ENCODE measurements around the gene CDH20. TPM values are rescaled to one million over a fixed set of nuclear protein-coding genes. Genes with fewer than 3 reads are reported as not detected.
A peak's percentile ranks its signal among the peaks of the same experiment; 100 is the strongest.

The CDH20 gene
- total RNA-seq, 1 donor from 2014 or later = 0.24 TPM

- Histone ChIP-seq H3K9me3 (no peaks in the 10 kb centered on the region), H3K4me3 (no peak overlapping the region), H3K27me3 (ENCODE audit: low read depth) (no peaks in the 10 kb centered on the region), H3K36me3 (no peaks in the 10 kb centered on the region), H3K4me1 (peaks cover 8% of the 10 kb centered on the region), H3K27ac (no peak overlapping the region)
- DNase-seq = no peak
- TF ChIP-seq CTCF (IDR thresholded peaks at IDR 0.05) = no peak
- intact Hi-C loops (cut with DNase I) = no loop called here
- ATAC-seq = no peak
These were observed 213.4 kb downstream of the CDH20 start for GRCh38 chr18:61546590-61546989.

- TF ChIP-seq CTCF (IDR thresholded peaks at IDR 0.05) = no peak
- H3K9me3 ChIP-seq = no peaks in the 10 kb centered on the region
- no peaks in the 10 kb centered on the region for H3K27me3 ChIP-seq (ENCODE audit: low read depth)
- DNase-seq (no peak), ATAC-seq (no peak)
- H3K27ac ChIP-seq = no peak overlapping the region
- H3K36me3 ChIP-seq = no peaks in the 10 kb centered on the region
- intact Hi-C loops (cut with DNase I) = no loop called here
- H3K4me3 ChIP-seq = no peak overlapping the region
- H3K4me1 ChIP-seq = peaks cover 8% of the 10 kb centered on the region
These were observed 216.2 kb downstream of the CDH20 start for GRCh38 chr18:61549416-61549815.

- intact Hi-C loops (cut with DNase I) = no loop called here
These were observed 216.7 kb downstream of the CDH20 start for GRCh38 chr18:61549889-61550288.

GRCh38 chr18:61551586-61551985, 218.4 kb downstream of the CDH20 start:
- intact Hi-C loops (cut with DNase I) = no loop called here
- ATAC-seq = peak; percentile 61 to 77

More at GRCh38 chr18:61549889-61550288, 216.7 kb downstream of the CDH20 start:
- Histone ChIP-seq H3K27me3 (ENCODE audit: low read depth) (no peaks in the 10 kb centered on the region), H3K4me3 (no peak overlapping the region), H3K9me3 (no peaks in the 10 kb centered on the region), H3K27ac (no peak overlapping the region), H3K36me3 (no peaks in the 10 kb centered on the region), H3K4me1 (peaks cover 8% of the 10 kb centered on the region)
- ATAC-seq = no peak
- DNase-seq = no peak
- no peak for TF ChIP-seq CTCF (IDR thresholded peaks at IDR 0.05)

GRCh38 chr18:61553045-61553659, 219.9 kb downstream of the CDH20 start:
- DNase-seq (no peak), ATAC-seq (no peak)
- Histone ChIP-seq H3K36me3 (no peaks in the 10 kb centered on the region), H3K27ac (no peak overlapping the region), H3K9me3 (no peaks in the 10 kb centered on the region), H3K4me3 (no peak overlapping the region), H3K4me1 (no peaks in the 10 kb centered on the region), H3K27me3 (ENCODE audit: low read depth) (no peaks in the 10 kb centered on the region)
- intact Hi-C loops (cut with DNase I) = no loop called here
- TF ChIP-seq CTCF (IDR thresholded peaks at IDR 0.05) = no peak

More at GRCh38 chr18:61551586-61551985, 218.4 kb downstream of the CDH20 start:
- Histone ChIP-seq H3K9me3 (no peaks in the 10 kb centered on the region), H3K27me3 (ENCODE audit: low read depth) (no peaks in the 10 kb centered on the region), H3K4me1 (no peaks in the 10 kb centered on the region), H3K36me3 (no peaks in the 10 kb centered on the region), H3K27ac (no peak overlapping the region), H3K4me3 (no peak overlapping the region)
- DNase-seq = no peak
- peak; percentile 85 for TF ChIP-seq CTCF (IDR thresholded peaks at IDR 0.05)

Data from lower lobe of right lung (tissue), 2 donors.